HG03066 (cell line): ENCODE results near the gene STK16.

Experiments used
- ATAC-seq: cut with Tn5 transposase; IDR thresholded peaks from one replicate; pipeline ENCODE4 v1.9.1; 2021; ENCODE audit warnings: low read depth; ENCODE audit not compliant: unreplicated experiment

STK16 gene

DNA sequence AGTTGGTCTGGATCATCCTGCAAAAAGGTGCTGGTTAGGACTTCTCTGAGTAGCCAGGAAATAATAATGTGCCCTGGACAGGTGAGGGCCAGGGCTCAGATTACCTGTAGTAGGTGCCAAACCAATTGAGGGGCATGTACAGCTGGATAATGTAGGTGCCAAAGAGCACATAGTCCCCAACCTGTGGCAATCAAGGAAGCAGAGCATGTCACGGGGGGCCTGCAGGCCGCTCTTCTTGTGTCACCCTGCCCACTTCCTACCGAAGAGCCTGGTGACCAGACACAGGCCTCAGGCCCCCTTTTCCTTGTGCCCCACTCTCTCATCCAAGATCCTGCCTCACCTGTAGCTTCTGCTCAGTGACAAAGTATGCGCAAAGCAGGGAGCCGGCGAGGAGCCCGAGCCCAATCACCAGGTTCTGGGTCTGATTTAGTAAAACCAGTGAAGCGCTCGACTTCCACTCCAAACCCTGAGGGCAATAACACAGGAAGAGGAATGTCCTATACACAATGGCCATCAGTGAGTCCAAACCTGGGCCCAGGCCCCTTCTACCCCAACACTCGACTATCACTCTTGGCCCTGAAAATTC, 31.7 kb upstream of the STK16 start:
- no peak for ATAC-seq

DNA sequence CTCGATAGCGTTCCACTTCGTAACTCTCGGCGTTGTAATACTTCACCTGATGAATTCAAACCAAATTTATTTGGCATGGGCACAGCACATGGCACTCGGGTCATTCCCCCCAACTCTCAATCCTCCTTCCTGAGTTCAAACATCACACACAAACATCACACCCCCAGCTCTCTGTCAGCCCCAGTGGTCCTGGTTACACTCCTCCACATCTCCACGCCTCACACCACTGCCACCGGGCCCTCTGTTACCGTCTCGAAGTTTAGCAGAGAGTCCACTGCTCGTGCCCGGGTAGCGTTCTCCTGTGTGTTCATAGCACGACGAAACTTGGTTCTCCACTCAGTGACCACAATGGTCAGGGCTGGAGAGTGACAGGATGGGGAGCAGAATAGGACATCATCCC, 31.1 kb upstream of the STK16 start:
- ATAC-seq = no peak

DNA sequence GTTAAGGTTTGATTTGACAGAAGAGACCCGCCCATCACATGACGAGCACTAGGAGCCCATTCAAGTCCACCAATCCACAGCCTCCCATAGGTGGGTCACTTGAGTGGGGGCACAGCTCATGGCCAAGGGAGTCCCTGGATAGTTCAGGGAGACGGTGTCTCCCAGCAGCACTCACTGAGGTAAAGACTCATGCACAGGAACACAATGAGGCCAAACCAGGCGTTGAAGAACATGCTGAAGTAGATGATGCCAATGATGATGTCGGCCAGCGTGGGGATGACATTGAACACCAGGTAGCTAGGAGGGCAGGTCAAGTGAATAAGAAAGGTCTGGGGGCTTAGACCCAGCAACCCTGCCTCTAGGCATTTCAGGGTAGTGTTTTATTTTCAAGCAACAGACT, 30.5 kb upstream of the STK16 start:
- ATAC-seq = no peak

DNA sequence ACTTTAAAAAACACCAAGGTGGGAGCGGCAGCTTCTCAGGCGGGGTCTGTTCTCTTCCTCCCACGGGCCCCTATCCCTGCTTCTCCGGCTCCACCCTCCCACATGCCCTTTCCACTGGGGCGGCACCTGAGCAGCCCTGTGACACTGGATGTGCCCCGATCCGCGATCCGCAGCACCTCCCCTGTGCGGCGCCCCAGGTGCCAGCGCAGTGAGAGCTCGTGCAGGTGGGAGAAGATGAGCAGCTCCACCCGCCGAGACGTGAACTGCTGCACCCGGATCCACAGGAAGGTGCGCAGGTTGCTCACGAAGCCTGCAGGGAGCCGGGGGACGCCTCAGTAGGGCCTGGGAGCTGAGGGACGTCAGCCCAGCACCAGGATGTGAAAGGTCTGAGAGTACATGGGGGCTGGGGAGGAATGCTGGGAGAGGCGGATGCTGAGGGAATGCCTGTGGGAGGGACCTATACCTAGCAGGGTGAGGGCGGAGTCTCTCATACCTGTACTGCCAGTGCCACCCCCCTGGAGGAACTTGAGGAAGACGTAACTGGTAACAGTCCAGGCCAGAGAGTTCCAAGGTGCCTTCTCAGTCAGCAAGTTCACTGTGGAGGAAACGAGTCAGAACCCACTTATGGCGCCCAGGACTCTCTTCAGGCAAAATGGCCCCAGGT, 29.3 kb upstream of the STK16 start:
- ATAC-seq = no peak

DNA sequence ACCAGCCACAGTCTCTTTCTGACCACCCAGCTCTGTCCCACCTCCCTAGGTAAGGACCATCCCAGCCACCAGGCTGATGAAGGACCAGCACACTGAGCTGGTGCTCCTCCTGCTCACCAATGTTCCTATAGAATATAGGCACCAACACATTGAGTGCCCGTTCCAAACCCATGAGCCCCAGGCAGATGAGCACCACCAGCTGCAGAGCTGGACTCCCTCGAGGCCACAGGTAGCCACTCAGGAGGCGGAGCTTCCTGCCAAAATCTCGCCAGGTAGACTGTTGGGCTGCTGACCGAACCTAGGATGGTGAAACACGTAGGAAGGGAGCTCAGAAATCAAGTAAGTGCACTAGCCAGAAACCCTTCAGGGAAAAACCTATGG, 28.8 kb upstream of the STK16 start:
- ATAC-seq = no peak

DNA sequence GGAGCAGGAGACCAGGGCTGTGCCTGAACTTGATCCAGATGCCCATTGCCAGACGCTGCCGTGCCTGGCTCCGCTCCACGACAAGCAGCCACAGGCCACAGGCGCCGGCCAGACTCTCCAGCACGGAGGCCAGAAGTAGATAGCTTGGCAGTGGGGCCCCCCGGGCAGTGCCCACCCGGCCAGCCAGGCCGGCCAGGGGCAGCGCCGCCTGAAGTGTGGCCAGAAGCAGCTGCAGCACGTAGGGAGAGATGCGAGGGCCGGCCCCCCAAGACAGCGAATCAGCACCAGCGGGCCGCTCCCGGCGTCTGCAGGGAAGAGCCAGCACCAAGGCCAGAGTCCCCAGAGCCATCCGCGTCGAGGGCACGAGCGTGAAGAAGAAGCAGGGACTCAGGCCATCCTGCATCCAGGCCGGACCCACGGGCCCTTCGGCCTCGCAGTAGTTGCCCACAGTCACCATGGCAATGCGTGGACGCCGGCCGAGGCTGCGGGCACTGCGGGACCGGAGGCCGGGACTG, 27.0 kb upstream of the STK16 start:
- ATAC-seq = peak; percentile 31

DNA sequence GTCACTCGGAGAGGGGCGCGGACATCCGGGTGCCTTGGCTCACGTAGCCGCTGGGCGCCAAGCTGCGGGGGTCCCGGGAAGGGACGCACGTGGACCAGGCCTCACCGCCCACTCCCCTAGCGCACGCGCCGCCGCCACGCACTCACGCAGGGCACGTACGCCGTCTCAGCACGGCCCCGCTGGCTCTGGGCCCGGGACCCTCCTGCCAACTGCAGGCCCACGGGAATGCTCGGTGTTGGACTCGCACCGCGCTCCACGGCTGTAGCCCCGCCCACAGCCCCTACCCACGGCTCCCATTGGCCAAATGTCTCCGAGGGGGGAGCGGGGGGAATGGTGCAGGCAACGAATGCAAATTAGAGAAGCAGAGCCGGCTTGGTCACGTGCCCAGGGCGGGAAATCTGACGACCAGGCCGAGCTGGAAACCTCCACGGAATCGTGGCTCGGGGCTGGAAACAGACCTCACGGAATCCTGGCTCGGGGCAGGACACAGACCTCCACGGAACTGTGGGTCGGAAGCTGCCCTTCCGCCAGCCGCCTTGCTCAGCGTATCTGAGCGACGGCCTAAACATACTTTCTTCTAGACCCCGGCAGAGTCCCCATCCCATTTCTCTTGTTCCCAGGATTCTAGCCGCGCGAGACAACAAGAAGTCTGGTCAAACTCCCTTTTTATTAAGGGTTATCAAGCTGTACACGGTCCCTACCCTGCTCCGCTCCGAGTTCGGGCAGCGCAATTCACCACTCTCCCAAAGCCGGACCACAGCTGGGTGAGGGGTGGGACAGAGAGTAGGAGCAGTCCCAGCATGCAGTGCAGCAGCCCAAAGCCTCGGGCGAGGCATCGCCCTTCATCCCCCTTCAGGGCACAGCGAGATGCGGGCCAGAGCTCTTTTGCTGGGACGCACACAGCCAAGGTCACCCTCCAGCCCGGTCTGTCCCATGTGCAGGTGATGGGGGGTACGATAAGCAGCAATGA, 26.3 kb upstream of the STK16 start, which contains the start of gene ABCB6:
ABCB6 (minus strand) TSS at position 227 of the 970 bp plus-strand sequence. CDS start 285 bp downstream, outside the sequence.
- peak; percentile 84 for ATAC-seq

DNA sequence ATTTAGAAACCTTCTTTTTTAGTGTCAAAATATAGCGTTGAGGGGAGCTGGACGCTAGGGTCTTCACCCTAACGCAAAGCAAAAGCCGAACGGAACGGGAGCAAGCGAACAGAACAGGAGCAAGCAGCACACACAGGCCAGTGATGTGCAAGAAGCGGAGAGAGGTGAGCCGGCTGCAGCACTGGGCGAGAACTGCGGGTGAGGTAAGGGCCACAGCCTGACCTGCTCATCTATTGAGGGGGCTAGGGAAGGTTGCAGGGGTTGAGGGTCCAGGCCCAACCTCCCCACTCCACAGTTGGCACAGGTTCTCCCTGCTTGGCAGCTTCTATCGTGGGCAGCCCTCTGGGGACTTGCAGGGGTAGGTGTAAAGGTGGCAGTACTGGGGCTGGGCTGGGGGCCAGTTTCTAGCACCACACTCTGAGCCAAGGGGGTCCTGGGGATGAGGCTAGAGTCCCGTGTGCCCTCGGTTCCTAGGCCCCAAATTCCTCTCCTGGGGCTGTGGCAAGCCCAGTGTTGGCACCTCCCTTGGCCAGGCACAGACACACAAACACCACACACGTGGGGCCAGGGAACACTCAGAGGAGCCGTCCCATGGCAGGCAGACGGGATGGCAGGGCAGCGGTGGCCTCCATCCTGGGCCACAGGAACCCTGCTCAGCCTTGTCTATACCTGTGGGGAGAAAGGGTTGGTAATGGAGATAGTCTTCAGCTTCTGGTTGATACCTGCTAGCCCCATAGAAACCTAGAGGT, 25.3 kb upstream of the STK16 start:
- no peak for ATAC-seq

DNA sequence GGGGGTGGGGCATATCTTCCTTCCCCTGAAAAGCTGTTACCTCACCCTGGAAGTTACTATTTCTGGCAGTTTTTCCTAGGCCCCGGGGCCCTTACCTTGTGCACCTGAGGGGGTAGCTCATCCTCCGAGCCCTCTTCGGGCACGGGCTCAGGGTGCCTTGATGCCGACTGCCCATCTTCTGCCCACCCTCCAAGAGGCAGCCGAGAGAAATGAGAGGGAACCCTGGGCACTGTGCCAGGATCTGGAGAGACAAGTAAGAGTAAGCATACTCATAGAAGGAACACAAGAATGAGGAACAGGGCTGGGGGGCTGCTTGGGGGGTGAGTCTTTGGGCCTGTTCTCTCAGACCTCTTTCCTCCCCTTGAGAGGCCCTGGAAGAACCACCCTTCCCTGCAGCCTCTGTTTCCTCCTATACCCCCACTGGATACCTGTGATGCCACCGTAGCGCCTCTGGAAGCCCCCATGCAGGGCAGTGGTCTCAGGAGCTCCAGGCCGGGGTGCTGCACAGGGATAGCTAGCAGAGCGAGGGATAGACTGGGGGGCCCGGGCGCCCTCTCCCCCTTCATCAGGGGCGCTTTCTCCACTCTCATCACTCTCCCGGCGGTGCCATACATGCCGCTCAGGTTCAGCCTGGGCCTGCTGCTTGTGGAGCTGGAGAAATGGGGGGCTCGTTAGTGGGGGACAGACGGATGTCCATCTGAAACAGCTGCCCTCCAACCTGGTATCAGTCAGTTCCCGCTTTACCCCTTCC, 24.5 kb upstream of the STK16 start:
- no peak for ATAC-seq

DNA sequence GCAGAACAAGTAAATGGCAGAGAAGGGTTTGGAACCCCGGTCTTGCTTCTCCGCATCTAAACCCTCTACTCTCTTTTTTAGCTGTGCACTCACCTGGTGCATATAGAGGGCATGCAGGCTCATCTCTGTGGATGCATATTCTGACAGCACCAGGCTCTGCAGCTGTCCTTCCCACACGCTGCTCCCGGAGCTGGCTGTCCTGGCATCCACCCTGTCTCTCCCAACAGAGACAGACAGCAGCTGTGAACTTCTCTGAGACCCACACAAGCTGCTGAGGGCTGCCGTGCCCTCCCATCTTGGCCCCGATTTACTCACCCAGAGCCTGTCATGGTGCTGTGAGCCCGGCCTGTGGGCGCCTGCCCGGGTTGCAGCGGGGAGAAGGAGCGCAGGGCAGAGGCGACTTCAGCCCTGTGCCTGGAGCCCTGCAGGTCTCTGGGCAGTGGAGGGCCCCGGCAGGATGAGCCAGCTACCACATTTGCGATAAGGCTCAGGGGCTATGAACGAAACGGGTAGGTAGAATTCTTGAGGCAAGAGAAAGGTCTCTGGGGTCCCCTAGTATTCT, 23.2 kb upstream of the STK16 start:
- no peak for ATAC-seq

DNA sequence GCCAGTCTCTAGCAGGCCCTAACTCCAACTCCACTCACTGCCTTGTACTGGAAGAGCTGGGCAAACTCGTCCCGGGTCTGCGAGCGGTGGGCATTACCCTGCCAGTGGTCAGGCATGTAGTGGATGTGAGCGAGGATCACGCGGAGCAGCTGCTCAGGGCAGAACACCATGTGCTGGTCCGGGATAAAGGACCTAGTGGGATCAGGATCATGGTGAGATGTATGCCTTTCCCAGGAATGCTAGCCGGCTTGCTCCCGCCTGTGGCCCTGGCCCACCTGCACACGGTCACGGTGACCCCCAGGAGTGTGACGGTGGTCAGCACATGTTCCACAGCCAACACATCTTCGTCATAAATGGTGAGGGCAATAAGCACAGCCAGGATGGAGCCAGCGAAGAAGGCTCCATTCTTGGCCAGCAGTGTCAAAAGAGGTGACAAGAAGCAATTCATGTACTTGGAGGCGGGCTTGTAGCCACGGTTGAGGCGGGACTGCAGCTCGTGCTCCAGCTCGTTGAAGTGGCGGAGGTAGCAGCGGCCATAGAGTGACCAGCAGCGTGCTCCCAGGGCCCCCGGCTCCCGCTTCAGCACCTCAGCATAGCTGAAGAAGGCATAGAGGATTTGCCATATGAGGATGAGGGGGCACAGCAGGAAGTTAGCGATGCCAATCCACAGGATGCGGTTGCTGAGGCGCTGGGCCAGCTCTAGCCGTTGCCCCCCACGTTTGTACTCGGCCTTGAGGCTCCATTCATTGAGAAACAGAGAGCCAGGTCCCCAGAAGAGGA, 21.3 kb upstream of the STK16 start:
- ATAC-seq = no peak

DNA sequence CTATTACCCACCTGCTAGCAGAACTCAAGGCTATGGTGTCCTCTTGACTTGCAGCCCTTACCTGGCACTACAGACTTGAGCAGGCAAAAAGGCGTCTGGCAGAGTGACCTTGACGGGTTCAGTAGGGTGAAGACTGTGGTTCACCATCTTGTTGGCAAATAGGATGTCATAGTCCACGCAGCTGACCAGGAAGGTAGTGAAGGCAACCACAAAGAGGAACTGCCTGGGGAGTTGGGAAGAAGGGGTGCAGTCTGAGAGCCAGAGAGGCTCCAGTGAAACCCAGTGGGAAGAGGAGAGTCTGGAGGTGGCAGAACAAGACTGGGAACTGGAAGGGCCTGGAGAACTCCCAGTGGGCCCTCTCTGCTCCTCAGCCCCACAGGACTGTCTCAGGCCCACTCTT, 19.9 kb upstream of the STK16 start:
- ATAC-seq = no peak

DNA sequence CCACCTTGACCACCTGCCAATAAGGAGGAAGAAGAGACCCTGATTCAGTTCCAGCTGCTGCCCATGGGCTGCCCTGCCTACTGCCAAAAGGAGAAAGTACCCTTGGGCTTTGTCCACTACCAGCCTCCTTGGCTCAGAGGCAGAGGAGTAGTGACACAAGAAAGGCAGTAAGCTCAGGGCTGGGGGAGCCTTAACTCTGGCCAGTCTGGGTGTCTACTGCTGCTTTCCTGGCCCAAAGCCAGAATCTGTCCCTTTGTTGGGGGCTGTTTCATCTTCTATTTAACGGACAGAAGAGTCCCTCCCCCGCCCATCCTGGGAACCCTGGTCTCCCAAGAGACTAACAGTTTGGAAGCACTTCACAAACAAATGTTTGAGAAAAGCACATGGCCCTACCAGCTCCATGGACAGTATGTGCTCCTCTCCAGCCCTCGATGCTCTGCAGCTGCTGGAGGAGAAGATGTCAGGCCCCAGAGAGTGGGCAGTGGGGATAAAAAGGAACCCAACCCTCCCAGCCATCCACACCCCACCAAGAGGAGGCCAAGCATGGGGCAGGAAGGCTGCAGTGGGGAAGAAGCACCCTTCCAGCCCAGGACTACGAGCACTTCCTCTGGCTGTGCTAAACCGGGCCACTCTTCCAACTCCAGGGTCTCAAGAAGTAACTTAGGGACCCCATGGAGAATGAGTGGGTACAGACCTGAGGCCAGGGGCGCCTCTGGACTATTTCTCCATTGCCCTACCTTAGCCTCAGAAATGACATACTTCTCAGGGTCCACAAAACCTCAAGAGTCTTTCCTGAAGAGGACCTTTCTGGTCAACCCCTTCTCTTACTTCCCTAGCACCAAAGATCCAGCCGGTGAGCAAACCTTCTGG, 17.0 kb upstream of the STK16 start:
- no peak for ATAC-seq

DNA sequence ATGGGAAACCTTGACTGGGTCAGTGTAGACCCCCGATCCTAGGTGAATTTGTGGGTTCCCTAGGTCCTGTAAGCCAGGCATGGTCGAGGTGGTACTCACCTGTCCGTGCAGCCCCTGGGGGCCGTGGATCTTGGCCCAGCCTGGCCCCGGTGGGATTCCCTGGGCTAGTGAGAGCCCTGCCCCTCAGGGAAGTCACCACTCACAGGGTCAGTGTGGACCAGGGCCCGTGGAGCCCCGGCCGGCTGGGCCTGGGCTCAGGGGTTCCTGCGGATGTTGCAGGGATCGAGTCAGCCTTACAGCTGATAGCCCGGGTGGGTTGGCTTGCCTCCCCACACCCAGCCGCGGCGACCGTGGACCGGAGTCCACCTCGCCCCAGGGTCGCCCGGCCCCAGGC, 16.4 kb upstream of the STK16 start:
- peak; percentile 8 for ATAC-seq

DNA sequence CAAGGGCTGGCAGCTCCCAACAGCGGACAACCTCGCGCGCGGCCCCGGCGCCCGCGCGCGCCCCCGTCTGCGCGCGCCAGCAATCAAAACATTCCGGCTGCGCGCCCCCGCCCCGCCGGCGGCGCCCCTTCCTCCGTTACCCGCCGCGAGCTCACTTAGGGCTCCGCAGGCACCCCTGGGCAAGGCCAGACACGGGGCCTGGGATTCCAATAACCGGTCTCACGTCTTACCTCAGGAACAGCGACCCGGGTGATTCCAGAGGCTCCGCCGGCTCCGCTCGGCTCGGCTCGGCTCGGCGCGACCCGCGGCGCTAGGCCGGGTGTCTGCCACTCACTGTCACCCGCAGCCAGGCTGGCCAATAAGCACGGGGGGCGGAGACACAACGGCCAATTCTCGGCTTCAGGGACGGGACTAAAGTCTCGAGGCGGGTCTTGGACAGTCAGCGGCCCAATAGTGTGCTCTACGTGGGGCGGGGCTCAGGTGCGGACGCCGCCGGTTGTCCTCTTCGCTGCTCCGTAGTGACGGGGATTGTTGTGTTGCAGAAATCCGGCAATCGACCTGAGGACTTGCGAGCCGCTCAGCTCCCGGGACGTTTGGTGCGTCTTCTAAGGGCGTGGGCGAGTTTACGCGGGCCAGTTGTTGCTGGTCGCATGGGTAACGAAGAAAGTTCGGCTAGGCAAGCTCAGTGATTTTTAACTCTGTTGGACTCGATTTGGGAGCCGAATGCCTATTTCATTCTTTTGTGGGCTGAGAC, 15.8 kb upstream of the STK16 start, which contains the start of the genes ANKZF1 and ATG9A:
ANKZF1 (plus strand) TSS at position 502 of the 754 bp plus-strand sequence. CDS start 452 bp downstream, outside the sequence.
ATG9A (minus strand) TSS at position 332 of the 754 bp plus-strand sequence. CDS start 1,612 bp downstream, outside the sequence.
- peak; percentile 96 for ATAC-seq

DNA sequence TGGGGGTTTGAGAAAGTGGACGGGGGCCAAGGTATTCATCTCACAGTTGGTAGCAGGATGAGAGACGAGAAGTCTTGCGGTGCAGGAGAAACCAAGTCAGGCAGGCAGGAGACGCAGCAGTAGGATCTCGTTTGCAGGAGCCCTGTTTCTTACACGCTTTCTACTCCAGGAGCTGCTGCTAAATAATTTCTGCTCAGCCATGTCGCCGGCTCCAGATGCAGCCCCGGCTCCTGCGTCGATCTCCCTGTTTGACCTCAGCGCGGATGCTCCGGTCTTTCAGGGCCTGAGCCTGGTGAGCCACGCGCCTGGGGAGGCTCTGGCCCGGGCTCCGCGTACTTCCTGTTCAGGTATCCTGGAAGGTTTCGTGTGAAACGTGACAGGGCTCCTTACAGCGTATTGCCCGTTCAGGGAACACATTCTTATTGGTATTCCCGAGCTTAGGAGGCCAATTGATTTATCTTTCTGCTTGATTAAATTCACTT, 15.2 kb upstream of the STK16 start:
- ATAC-seq = no peak

DNA sequence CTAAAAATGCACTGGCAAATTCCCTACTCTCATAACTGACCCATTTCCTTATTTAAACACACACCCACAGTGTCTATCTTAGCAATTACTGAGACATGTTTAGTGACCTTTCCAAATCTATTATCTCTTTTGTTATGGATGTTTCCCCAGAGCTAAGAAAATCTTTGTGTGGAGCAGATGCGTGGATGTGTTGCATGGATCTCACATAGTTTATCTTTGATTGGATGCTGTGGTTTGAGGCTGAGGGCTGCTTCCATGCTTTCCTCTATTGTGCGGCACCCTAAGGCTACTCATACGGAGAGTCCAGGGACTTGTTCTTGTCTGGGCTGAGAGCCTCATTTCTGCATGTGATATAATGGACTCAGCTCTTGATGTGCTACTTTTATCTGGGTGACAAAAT, 10.9 kb upstream of the STK16 start:
- ATAC-seq = no peak
